Peyer's patch (tissue), 4 donors: ENCODE measurements around the gene TRAF6.

Experiments used
- POLR2A ChIP-seq, 2 donors: fragments of 450-650 bp; IDR thresholded peaks; one replicate each; pipeline ENCODE4 v1.5.1; 2017; ENCODE audit warnings: antibody characterized with exemption in 2 of 2, mild to moderate bottlenecking in 2 of 2, moderate library complexity in 2 of 2
- TF ChIP-seq, protein P1 (sequence below), 6 experiments: fragments of 450-650 bp in 4 of 6; fragments of 200-600 bp in 2 of 6; sonication (generic) in 1 of 6; IDR thresholded peaks; one replicate each; pipeline ENCODE4 v1.5.1; 2017 to 2019; ENCODE audit warnings: antibody characterized with exemption in 6 of 6, mild to moderate bottlenecking in 3 of 6, moderate library complexity in 1 of 6

DNA sequence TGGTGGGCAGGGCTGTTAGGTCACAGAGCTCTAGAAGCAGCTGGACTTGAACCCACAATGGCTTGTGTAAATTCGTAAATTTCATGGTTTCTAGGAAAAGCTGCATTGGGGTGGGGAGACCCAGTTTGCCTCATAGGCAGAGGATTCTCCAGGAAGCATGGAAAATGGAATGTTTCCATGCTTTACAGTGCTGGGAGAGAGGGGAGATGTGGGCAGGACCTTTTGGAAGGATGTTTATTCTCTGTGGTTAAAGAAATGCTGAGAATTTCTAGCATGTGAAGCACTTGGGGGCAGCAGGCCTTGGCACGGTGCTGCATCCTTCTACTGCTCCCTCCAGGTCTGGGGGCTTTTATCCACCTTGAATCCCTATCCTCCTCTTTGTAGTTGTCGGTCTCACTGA is 46.3 kb downstream of the TRAF6 start:
- TF ChIP-seq POLR2A (IDR thresholded peaks at IDR 0.05) = no peak
- TF ChIP-seq, protein P1, sequence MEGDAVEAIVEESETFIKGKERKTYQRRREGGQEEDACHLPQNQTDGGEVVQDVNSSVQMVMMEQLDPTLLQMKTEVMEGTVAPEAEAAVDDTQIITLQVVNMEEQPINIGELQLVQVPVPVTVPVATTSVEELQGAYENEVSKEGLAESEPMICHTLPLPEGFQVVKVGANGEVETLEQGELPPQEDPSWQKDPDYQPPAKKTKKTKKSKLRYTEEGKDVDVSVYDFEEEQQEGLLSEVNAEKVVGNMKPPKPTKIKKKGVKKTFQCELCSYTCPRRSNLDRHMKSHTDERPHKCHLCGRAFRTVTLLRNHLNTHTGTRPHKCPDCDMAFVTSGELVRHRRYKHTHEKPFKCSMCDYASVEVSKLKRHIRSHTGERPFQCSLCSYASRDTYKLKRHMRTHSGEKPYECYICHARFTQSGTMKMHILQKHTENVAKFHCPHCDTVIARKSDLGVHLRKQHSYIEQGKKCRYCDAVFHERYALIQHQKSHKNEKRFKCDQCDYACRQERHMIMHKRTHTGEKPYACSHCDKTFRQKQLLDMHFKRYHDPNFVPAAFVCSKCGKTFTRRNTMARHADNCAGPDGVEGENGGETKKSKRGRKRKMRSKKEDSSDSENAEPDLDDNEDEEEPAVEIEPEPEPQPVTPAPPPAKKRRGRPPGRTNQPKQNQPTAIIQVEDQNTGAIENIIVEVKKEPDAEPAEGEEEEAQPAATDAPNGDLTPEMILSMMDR (IDR thresholded peaks at IDR 0.05) = no peak
